Islet precursor cell (in vitro differentiated cells): Measurements from ENCODE around the gene DARS1.
"Not testable (repeated sequence)": the region's sequence is repeated elsewhere in the genome, so short reads cannot be mapped to it uniquely, and the experiment has no call there.

Experiments used
- DNase-seq: peaks from one replicate; pipeline ENCODE4 v3.0.0-alpha.2; 2018

The DARS1 gene

DNA sequence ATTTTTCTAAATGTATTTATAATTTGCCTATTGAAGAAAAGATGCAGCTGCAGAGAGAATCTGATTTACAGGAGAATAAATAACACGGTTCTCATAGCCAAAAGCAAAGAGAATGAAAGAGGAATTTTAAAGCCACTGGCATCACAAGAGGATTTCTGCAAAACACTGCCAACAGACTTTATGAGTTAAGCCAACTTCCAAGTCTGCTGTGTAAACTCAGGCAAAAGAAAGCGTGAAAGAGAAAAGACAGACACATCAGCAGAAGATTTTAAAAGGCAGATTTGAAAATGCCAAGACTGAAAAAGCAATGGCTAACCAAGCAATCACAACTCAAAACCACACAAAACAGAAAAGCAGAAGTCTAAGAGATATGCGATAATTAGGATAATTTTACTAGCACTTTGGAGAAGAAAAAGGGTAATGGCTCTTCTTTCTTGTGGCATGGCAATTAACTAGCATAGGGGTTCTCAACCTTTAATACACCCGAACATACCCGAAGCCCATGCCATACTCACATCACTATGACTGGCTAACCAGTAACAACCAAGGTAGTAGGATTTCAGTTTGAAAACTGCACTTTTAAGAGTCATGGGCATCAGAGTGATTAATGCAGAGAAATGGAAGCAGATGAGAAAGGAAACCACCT is 4.9 kb downstream of the DARS1 start:
- no peak for DNase-seq

DNA sequence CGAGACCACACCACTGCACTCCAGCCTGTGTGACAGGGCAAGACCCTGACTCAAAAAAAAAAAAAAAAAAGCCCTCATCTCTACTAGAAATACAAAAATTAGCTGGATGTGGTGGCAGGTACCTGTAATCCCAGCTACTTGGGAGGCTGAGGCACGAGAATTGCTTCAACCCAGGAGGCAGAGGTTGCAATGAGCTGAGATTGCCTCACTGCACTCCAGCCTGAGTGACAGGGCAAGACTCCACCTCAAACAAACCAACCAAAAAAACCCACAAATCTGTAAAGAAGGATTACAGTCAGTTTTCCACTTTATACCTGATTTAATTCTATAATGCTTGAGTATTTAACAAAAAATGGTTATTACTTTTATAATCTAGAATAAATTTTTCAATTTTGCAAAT is 9.7 kb downstream of the DARS1 start:
- DNase-seq, result no peak

GRCh38 chr2:135974036-135974435 is 11.4 kb downstream of the DARS1 start:
- no peak for DNase-seq

GRCh38 chr2:135969655-135970387 is 15.6 kb downstream of the DARS1 start:
- no peak for DNase-seq

DNA sequence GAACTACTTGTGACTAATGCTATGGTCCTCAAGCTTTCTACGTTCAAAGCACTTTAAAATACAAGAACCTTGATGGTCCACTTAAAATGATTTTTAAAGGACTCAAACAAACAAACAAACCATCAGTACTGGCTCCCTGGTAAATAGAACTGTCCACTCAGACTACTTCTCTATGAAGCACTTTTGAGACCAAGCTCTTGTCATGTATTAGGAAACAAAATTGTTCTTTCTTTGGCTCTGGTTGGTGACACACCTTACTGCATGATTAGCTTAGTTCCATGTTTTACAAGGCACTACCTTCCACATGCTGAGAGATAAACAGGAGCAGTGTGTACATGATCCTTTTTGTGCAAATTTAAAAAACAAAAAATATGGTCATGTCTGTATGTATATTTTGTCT is 19.7 kb downstream of the DARS1 start:
- no peak for DNase-seq

- DNase-seq, result not testable (repeated sequence)
Measured at GRCh38 chr2:135964404-135964803, 21.0 kb downstream of the DARS1 start.

DNA sequence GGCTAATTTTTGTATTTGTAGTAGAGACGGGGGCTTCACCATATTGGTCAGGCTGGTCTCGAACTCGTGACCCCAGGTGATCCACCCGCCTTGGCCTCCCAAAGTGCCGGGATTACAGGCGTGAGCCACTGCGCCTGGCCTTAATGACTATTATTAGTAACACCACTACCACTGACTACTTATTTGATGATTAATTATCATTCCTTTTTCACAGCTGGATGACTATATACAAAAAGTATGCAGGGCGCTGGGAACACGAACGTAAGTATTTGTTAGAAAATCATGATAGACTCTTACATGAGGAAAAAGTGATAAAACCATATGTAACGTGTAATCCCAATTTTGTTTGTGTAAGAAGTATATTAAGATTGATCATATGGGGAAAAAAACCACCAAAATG is 21.6 kb downstream of the DARS1 start:
- DNase-seq, result no peak

GRCh38 chr2:135962366-135963123 is 22.9 kb downstream of the DARS1 start:
- DNase-seq, result no peak

DNA sequence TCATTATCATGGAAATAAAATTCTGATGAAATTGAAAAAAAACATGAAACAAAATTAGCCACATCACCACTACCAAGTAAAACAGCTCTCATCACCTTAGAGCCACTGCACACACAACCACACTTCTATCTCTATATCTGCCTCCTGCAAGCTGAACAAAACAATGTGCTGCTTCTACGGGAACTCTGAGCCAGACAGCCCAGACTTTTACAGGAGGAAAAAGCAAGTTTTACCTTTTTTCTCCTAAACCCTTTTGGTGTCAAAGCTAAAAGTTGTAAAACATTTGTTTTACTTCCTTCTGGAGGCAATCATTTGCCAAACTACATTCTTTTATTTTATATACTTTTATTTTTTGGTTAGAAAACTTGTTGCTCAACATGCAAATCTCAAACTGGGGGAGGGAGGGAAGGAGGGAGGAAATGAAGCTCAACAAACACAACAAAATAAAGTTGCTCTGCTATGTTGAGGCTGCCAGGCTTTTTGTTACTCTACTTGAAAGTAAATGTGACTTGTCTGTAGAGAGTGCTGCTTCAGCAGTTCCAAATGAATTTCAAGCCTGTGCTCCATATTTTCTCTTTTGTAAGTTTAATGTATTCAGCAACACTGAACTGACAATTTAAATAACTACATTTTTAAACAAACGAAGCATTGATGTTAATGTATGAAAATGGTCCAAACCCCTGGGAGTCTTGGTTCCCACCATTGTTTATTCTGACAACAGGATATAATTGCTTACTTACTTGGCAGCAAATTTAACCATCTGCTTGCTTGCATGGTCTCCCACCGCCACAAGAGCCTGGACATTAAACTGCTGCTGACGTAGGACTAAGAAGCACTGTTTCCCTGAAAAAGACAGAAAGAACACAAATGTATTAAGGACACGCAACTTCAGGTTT is 24.5 kb downstream of the DARS1 start:
- no peak for DNase-seq

DNA sequence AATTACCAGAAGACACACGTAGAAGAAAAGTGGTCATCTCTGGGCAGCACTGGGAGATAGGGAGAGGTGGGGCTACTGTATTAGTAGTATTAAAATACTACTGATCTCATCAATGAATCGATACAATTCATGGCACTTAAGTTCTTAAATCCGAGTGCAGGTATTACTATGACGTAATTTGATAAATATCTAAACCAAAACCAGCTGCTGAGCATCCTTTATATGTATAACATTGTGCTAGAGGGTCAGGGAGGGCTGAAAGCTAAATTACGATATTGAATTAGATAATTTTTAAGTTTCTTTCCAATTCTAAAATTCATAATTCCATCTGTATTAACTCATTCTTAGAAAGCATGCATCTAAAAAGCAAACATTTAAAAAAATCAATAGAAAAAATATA is 25.3 kb downstream of the DARS1 start:
- no peak for DNase-seq

DNA sequence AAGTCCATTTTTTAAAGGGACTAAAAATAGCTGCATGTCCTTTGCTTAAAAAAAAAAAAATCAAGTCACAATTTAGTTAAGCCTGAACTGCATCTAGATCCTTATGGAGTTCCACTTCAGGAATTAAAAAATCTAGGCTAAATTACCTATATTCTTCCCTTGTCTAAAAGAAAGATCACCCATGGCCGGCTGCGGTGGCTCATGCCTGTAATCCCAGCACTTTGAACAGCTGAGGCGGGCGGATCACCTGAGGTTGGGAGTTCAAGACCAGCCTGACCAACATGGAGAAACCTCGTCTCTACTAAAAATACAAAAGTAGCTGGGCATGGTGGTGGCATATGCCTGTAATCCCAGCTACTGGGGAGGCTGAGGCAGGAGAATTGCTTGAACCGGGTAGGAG is 26.5 kb downstream of the DARS1 start:
- DNase-seq, result not testable (repeated sequence)

GRCh38 chr2:135954020-135954601 is 31.3 kb downstream of the DARS1 start:
- no peak for DNase-seq

- no peak for DNase-seq
Measured at GRCh38 chr2:135952891-135953290, 32.5 kb downstream of the DARS1 start.

DNA sequence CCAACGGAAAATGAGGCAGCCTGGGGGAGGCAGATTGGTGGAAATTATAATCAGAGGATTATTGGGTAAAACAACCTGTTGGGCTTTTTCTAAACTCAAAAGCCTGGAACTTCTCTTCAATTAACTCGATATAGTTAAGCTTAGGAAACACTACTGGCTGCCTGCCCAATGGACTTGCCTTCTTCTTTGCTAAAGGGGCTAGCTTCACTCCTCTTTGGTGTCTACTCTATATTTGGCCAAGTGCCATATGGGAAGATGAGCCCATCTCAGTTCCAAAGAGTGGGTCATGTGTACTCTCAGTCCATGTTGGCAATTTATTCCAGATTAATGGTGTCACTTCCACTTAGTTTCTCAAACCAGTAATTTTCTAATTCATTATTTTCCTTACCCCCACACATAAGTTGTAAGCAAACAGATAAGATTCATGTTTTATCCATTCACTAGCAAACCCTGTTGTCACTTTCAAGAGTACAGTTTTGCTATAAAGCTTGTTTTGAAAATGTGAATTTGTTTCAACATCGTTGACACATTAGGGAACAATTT is 34.3 kb downstream of the DARS1 start:
- no peak for DNase-seq

- no peak for DNase-seq
Measured at GRCh38 chr2:135949451-135950234, 35.8 kb downstream of the DARS1 start.

- peak; percentile 63 for DNase-seq
Measured at GRCh38 chr2:135948642-135949355, 36.6 kb downstream of the DARS1 start.

DNA sequence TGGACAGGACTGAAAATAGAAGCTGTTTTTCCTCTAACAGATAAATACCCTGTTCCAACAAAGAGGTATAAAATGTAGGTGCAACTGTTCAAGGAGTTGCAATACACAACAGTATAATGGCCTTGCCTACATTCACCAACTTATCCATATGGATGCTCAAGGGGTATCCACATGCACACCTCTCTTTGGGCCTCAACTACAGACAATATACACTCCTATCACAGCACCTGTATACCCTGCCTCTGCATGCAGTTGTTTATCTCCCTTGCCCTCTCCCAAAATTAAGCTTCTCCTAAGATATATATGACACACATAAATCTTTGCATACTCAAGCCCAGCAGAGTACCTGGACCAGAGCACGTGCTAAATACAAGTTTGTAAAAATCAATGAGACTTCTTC is 37.3 kb downstream of the DARS1 start:
- no peak for DNase-seq

GRCh38 chr2:135947483-135947882 is 37.9 kb downstream of the DARS1 start:
- DNase-seq, result no peak

DNA sequence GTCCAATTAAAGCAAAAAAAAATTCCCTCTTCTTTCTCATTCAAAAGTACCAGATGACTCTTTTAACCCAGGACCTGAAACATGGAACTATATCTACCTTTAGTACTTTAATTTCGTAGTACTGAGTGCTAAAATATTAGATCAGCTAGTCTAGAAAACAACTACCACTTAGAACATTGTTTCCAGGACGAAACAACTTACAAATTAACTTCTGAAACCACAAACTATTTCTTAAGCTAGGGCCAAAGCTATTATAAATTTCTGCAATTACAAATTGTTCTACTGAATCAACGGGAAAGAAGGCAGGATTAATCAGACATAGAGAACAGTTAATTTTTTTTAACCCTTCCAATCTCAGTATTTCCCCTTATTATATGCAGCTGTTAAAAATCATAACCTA is 39.9 kb downstream of the DARS1 start:
- no peak for DNase-seq

DNA sequence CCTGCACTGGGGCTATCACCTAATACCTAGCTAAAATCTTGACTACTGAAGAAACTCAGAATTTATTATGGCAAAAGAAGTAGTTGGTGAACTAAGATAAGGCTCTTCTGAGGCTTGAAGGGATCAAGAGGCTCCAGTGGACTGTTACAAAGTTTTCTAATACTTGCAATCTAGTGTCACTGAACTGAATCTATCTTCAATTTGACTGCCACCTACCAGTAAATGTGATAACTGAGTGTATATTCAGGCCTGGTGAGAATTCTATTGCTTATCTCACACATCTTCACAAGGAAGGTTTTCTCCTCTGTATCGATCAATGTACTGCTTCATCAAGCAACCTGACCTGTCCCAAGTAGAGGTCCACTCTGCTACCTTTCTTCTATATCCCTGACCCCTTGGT is 40.8 kb downstream of the DARS1 start:
- no peak for DNase-seq
